Medulla oblongata (tissue), 1 donor: Measurements from ENCODE around the gene MSH2.
"Not testable (repeated sequence)": the region's sequence is repeated elsewhere in the genome, so short reads cannot be mapped to it uniquely, and the experiment has no call there.

Source experiments
- DNase-seq: peaks from one replicate; pipeline ENCODE4 v3.0.0-alpha.2; 2015; ENCODE audit errors: extremely low spot score

MSH2 gene

GRCh38 chr2:47483191-47483590, 80.2 kb downstream of the MSH2 start:
- no peak for DNase-seq

- DNase-seq = no peak
Observed at GRCh38 chr2:47484396-47484795, 81.4 kb downstream of the MSH2 start.

DNA sequence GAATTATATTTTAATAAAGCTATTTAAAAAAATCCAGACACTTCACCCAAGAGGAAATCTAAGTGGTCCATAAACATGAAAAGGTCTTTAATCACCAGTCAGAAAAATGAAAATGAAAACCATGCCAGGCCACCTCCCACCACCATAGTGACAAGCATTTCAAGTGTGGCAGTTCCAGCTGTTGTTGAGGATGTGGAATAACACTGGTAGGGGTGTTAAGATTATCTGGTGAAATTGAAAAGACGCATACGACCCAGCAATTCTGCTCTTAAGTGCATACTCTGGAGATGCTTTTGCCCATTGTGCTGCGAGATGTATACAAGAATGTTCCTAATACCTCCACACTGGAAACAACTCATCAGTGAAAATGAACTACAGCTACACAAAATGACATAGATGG, 82.2 kb downstream of the MSH2 start:
- no peak for DNase-seq

- no peak for DNase-seq
Observed at GRCh38 chr2:47485751-47486300, 82.9 kb downstream of the MSH2 start.

- DNase-seq = no peak
Observed at GRCh38 chr2:47486841-47487497, 84.0 kb downstream of the MSH2 start.

- no peak for DNase-seq
Observed at GRCh38 chr2:47487498-47487875, 84.5 kb downstream of the MSH2 start.

DNA sequence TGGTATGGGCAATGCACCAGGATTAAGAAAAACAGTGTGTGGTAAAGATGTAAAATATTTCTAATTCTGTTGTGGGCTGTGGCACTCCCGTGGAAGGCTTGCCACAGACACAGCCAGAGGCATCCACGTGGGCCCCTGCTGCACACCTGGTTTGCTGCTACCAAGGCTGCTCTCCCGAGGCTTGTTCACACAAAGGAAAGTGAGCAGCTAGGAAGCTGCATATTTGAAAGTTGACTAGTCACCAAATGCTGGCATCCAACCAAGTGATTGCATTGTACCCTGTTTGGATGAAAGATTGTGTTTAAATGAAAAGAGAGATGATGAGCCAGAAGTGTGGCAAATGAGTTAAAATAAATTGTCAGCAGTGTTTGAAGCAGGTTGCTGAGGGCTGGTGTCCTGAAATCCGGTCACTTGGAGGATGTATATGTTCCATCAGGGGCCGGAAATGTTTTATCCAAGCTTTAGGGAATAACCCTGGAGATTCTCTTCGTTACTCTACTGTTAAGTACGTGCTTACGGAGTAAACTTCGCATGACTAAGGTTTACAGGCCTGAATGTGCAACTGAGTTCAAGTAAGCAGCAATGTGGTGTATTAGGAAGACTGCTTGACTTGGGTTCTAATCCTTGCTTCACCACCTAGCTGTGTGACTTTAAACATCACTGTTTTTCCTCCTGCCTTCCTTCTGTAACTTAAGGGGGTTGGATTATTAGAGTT, 86.1 kb downstream of the MSH2 start:
- no peak for DNase-seq

- no peak for DNase-seq
Observed at GRCh38 chr2:47490406-47490805, 87.5 kb downstream of the MSH2 start.

GRCh38 chr2:47493317-47494035, 90.5 kb downstream of the MSH2 start:
- no peak for DNase-seq

DNA sequence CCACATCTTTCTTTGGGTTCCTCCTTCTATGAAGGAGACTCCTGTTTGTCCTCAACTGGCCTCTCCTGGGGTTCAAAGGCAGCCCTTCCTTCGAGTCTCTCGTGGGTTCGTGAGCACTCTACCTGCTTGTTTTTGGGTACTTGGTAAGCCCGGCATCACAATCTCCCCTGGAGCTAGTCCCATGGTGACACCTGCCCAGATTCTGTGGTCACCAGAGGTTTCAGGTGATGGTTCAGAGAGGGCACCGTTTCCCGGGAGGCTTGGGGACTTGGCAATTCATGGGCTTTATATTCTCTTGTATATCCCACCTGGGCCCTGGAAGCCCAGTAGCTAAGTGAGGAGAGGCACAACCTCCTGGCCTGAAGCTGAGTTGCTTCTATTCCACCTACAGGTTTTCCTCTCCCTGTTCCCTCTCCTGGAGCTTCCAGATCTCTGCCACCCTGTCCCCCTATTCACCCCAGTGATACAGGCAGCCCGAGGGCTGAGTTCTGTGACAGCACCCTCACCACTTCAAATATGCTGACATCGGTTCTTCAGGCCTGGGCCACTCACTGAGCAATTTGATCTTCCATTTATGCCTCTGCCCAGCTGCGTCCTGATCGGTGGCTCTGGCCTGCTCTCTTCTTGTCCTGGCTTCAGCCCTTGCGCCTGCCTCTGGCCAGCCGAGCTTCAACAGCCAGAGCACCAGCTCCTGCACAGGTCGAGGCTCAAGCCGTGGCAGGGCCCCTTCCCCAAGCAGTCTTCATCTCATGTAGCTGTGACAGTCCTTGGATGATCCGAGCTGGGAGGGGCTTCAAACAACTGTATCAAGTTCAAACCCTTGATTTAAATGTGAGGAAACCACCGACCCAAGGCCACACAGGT, 91.5 kb downstream of the MSH2 start:
- DNase-seq = no peak

DNA sequence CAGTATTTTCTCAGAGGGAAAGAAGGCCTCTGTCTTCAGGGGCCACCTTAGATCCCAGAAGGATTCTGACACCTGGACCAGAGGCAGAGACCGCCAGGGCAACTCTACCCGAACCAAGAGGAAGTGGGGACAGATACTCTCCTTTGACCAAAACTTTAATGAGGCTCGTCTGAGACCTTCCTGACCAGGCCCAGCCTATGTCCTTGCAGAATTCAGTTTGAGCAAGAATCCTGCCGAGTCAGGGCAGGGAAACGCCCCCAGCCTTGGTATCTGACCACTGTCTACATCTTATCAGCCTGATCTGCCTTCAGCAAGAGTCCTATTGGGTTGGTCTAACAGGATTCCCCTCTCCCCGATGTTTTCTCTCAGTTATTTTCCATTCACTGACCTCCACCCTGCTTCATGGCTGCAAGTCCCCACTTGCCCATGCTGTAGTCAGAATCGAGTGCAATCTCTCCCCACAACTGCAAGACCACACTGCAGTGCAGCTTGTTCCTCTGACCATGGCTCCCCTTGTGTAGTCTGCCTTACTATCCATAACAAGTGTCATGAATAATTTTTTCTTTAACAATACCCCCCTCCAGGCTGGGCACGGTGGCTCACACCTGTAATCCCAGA, 95.0 kb downstream of the MSH2 start:
- DNase-seq = no peak

GRCh38 chr2:47499093-47499492, 96.1 kb downstream of the MSH2 start:
- no peak for DNase-seq

- no peak for DNase-seq
Observed at GRCh38 chr2:47499621-47500309, 96.8 kb downstream of the MSH2 start.

DNA sequence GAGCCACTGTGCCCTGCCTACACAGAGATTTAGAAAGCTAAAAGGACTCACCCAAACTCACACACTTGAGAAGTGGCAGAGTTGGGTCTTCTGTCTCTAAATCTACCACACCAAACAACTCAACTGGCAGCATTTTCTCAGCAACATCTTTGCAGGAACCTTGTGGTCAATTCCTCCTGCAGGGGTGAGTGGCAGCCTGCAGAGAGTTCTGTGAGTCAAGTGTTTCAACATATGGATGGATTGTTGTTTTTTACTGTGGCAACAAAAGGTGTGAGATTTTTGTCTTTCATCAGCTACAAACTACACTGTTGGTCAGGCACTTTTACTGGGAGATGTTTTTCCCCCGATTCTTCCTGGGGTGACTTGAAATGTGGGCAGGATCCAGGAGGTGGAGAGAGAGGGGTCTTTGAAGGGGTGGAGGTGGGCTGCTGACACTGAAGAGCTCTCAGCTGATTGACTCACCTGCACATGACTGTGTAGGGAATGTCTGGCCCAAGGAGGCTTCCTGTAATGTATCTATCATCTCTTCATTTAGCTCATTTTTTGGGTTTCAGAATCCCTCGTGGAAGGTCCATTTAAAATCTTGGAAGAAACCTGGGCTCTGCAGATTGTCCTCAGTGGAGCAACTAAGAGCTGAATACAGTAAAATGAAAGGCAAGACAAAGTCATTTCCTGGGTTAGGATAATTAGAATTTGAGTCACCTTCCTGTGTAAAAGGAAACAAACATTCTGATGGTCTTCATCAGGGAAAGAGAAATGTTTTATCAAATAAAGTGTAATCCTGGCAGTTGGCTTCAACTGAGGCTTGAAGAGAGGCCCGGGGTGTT, 98.6 kb downstream of the MSH2 start:
- DNase-seq = no peak

DNA sequence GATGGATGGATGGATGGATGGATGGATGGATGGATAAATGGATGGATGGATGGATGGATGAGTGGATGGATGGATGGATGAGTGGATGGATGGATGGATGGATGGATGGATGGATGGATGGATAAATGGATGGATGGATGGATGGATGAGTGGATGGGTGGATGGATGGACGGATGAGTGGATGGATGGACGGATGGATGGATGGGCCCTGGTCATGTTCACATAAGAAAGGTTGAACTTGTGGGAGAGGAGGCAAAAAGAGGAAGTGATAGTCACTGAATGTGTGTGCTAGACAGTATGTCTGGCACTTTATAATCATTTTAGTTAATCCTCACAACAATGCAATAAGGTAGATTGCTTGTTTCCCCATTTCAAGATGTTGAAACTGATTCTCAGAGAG, 99.5 kb downstream of the MSH2 start:
- DNase-seq = not testable (repeated sequence)

- DNase-seq = no peak
Observed at GRCh38 chr2:47503481-47504070, 100.6 kb downstream of the MSH2 start.

- no peak for DNase-seq
Observed at GRCh38 chr2:47504174-47504810, 101.3 kb downstream of the MSH2 start.

DNA sequence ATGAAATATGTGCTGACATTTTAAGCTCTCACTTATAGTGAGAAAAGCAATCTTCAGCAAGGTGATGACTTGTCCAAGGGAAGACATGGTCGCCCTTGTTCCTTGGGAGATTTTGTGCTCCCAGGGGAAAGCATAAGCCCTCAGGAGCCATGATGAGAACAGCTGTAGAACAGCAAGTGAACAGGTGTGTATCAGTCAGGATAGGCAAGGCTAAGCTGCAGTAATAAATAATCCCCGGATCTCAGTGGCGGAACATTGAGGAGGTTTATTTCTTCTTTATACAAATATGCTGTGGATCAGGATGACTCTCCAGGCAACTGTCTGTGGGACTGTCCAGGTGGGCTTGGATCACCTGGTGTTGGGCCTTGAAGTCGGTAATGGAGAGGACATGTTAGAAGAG, 103.1 kb downstream of the MSH2 start:
- DNase-seq = no peak

DNA sequence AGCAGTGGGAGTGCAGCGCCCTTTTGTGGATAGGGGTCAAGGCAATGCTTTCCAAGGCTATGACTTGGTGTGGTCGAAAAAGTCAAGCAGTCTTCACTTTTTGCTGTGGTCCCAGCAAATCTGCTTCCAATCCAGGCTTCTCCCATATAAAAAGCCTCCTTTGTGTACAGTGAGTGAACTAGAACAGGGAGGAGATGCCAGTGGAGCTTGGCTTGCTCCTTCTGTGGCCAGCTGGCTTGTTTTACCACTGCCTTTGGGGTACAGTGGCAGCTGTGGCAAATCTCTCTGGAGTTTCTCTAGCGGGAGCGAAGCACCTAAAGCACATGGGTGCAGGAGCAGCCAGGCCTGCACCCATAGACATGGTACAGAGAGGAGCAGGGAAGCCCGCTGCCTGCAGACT, 103.5 kb downstream of the MSH2 start:
- peak; percentile 55 for DNase-seq
